ENCODE results near the gene GFRA4. TPM values are rescaled to one million over a fixed set of nuclear protein-coding genes. Genes with fewer than 3 reads are reported as not detected.

GFRA4 gene
- polyA plus RNA-seq, 5 donors = not detected

DNA sequence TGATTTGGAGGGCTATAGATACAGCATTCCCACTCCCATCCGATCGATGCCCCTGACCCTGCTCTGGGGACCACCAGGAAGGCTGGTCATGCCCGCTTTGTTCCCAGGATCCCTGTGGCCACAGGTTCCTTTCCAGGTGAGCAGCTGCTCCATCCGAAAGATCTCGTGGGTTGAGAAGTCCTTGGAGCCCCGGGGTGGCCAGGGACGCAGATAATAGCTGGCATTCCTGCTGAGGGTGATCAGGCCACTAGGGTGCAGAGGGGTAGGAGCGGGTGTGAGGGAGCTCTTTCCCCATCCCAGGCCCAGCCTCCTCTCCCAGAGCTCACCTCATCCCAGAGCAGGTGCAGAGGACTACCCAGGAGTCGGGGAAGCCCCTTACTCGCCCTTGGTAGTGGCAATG is 11.2 kb upstream of the GFRA4 start:
- no peak for DNase-seq

DNA sequence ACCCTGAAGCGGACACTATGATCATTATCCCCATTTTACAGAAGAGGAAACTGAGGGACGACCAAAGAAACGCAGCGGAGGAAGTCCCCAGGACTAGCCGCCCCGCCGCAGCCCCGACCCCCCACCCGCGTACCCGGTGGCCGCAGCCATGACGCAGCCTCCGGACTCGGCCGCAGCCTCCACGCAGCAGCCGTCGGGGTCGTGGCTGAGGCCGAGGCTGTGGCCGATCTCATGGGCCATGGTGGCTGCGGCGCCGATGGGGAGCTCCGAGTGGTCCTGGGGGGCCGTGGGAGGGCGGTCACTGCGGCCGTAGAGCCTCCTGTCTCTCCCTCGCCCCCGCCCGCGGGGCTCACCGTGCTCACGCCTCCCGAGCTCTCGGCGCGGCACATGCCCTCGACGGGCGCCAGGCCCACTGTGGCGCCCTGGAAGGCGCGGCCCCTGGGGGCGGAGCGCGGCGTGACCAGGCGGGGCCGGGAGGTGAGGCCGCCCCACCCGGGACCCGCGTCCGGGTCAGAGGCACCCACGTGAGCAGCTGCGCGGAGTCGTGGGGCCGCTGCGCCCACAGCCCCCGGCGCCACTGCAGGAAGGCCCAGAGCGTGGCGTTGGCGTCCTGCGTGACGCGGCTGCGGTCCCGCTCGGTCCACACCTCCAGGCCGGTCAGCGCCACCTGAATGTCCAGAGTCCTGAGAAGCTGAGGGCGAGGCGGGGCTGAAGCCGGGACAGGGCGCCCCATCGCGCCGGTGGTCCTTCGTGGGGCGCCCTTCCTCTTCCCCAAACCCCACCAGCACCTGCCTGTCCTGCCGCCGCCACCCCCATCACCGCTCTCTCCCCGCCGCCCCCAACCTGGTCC is 10.2 kb upstream of the GFRA4 start:
- DNase-seq = no peak

- DNase-seq = no peak
These were observed 9.5 kb upstream of the GFRA4 start for GRCh38 chr20:3672547-3673171.

GRCh38 chr20:3671986-3672546 is 8.9 kb upstream of the GFRA4 start:
- DNase-seq = no peak

DNA sequence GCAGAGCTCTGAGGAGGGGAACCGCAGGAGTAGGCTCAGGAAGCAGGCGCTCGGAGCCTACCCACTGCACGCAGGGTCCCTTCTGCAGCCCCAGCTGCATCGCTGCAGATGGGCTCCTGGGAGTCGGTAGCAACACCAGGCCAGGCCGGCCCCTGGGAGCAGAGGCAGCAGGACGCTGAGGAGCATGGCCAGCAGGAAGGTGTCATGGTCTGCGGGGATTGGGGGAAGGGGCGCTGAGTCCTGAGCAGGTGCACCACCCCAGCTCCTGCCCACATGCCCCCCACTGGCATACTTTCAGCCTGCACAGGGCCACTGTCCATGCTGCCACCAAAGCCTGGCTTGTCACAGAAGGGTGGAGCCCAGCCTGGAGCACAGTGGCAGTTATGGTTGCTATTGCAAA is 7.7 kb upstream of the GFRA4 start:
- DNase-seq = no peak

- no peak for DNase-seq
These were observed 7.3 kb upstream of the GFRA4 start for GRCh38 chr20:3670511-3670910.

- no peak for DNase-seq
These were observed 6.6 kb upstream of the GFRA4 start for GRCh38 chr20:3669710-3670367.

- no peak for DNase-seq
These were observed 4.3 kb upstream of the GFRA4 start for GRCh38 chr20:3667434-3668037.

GRCh38 chr20:3663858-3664257 is 659 bp upstream of the GFRA4 start:
- no peak for DNase-seq

- DNase-seq = no peak
These were observed 1.2 kb downstream of the GFRA4 start for GRCh38 chr20:3661814-3662665.

DNA sequence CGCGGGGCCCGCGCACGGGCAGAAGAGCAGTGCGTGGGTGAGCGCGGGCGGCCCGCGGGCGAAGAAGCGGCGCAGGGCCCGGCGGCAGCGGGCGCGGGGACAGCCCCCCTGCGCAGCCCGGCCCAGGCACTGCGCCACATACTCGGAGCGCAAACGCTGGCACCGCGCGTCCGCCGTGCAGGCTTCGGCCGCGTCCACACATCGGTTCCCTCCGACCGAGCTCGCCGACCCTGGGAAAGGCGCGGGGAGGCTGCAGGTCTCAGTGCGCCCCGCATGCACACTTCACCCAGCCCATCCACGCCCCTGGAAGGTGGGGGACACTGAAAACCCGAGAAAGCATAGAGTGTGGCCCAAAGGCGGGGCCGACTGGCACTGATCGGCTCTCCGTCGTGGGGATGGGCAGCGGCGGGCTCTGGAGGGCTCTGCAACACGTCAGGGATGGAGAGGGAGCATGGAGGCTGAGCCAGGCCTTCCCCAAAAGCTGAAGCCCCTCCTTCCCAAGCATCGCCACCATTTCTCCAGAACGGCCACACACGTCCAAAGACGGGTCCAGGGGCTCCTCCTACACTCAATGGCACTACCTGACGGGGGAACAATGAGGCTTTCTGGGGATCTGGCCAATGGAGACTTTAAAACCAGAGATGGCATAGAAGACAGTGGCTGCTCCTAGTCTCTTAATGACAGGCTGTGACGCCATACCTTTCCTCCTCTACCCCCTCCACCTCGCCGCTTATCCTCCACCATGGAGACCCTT is 2.0 kb downstream of the GFRA4 start:
- DNase-seq = no peak

DNA sequence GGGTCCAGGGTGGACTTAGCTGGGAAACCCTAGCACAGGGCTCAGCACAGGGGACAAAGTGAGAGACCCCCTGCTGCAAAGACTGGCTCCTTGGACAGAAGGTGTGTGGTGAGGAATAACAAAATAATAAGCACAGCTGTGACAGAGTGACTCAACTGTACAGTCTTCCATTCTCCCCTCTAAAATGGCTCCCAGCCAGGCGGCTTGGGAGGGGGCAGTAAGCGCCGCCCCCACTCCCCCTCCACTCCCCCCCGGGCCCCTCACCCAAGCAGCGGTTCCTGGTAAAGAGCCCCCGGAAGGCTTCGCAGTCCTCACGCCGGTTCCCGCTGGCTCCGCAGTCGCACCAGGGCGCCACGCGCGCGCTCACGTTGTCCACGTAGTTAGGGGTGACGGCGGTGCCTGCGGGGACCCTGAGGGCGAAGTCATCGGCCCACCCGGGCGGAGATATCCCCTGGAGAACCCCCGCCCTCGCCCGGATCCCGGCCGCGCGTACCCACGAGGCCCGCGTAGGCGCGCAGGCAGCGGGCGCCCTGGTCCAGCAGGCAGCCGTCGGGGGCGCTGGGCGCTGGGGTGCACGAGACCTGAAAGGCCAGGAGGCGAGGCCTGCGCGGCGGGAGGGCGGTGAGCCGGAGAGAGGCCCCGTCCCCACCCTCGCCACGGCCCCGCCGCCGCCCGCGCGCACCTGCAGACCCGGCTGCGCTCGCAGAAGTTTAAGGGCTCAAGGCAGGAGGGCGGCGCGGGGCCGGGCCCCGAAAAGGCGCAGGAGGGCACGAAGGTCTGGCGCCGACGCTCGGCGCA is 2.7 kb downstream of the GFRA4 start:
- DNase-seq = no peak

DNA sequence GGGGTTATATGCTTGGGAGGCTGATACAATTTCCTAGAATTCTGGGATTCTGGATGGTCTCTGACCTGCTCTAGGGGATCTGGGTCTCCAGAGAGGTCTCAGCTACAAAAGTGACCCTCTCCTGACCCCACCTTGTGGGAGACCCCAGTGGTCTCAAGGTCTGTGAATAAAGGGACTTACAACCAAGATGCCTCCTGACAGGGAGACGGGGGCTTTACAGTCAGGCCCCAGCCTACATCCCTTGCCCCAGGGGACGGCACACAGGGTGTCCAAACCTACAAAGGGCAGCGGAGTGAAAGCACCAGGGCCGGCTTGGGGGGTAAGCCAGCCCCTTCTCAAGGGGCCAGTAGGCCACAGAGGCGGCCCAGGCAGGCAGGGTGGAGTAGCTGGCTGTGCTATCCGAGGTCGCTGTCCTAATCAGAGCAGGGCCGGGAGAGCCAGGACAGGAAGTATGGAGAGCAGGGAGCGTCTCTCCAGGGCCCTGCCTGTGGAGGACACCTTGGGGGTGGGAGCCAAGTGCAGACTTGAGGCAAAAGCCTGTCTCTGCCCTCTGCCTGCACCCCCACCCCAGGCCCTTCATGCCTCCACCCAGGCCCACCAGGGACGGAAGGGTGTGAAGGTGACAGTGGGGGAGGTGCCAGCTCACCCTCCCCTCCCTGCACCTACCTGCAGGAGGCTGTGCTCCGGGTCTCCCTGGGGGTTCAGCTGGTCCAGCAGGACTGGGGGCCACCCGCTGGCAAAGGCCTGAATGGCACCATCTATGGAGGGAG is 3.5 kb downstream of the GFRA4 start:
- DNase-seq = no peak

DNA sequence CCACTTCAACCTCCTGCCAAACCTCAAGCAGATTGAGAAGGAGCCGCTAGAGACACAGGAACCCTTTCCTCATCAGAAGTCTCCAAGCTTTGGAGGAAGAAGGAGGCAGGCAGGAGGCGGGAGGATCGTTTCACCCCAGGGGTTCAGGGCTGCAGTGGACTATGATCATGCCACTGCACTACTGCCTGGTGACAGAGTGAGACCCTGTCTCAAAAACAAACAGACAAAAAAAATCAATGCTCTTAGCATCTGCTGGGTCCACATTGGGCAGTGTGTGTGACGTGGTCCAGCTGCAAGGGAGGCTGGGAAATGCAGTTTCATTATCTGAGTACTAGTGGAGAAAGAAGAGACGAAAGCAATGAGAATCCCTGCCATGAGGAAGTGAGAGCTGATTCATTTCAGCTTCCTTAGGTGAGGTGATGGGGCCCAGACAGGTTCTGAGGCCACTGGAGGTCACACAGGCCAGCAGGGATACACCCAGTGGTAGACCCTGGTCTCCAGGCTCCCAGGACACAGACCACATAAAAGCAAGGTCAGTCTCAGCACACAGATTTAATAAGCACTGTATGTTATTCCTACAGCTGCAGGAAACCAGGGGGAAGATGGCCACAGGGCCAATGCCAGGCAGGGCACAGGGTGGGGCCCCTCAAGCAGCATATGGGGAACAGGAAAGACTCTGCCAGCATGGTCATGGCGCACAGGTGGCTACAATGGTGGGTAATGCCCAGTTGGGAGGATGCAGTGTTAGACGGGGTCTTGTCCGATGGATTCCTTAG is 4.3 kb downstream of the GFRA4 start:
- no peak for DNase-seq

DNA sequence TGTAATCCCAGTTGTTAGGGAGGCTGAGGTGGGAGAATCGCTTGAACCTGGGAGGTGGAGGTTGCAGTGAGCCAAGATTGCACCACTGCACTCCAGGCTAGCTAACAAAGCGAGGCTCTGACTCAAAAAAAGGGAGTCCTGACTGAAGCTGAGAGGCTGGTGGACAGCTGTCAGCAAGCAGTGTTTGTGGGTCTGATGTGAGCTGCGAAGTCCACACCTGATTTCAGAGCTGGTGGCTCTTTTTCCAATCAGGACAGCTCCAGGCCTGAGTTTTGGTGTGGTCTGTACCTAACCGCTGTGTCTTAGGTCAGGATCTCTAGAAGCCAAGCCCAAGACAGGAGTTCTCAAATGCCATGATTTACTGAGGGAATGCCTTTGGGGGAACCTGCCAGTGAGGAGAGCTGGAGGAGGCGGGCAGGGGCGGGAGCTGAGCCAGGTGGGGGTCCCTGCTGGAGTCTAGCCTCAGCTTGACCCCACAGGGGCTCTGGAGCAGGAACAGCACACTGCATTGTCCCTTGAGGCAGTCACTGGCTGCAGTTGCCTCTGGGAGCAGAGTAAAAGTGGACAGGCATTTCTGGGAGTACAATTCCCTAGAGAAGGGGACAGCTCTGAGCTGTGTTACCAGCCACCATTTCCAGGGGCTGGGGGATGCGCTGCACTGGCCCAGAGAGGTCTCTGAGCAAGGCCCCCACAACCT is 5.0 kb downstream of the GFRA4 start:
- no peak for DNase-seq

DNA sequence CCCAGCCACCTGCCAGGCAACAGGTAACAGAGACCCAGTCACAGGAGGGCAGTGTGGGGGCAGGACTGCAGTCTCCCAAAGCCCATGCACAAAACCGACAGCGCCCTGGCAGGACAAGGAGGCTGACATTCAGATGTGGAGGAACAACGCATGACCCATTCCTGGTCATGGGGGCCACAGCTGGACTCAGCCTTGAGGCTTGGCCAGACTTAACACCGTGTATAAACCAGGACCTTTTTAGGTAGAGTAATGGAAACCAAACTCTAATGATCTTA is 8.1 kb downstream of the GFRA4 start:
- no peak for DNase-seq

GRCh38 chr20:3654326-3655130 is 8.7 kb downstream of the GFRA4 start:
- no peak for DNase-seq

All from right lung (tissue), 5 donors.